Tibial nerve (tissue), 4 donors: ENCODE measurements around the gene ZDHHC20. TPM values are rescaled to one million over a fixed set of nuclear protein-coding genes. Genes with fewer than 3 reads are reported as not detected.

Experiments
- DNase-seq, 2 donors: peaks; one replicate each; pipeline ENCODE4 v3.0.0-alpha.2; 2019; ENCODE audit warnings: low spot score in 2 of 2
- H3K27ac ChIP-seq, 4 donors: fragments of 200-600 bp; sonication (generic) in 3 of 4; one replicate each; pipeline ENCODE4 v1.5.1; 2017 to 2019; ENCODE audit warnings: mild to moderate bottlenecking in 1 of 4
- H3K27me3 ChIP-seq, 2 donors: fragments of 200-600 bp; sonication (generic) in 1 of 2; one replicate each; pipeline versions ENCODE4 v1.5.1 to v1.6.0; 2017 to 2019
- H3K36me3 ChIP-seq, 3 donors: fragments of 200-600 bp; sonication (generic); one replicate each; pipeline ENCODE4 v1.5.1; 2018 to 2019
- H3K4me1 ChIP-seq, 4 donors: fragments of 200-600 bp; sonication (generic) in 3 of 4; one replicate each; pipeline ENCODE4 v1.5.1; 2017 to 2019
- H3K4me3 ChIP-seq, 4 donors: fragments of 200-600 bp; sonication (generic) in 3 of 4; one replicate each; pipeline ENCODE4 v1.5.1; 2017 to 2019; ENCODE audit warnings: mild to moderate bottlenecking in 1 of 4, moderate library complexity in 1 of 4
- H3K9me3 ChIP-seq, 4 donors: fragments of 200-600 bp; sonication (generic) in 3 of 4; one replicate each; pipeline ENCODE4 v1.5.1; 2017 to 2019
- EP300 ChIP-seq, 2 donors: sonication (generic); formaldehyde crosslinking; IDR thresholded peaks; one replicate each; pipeline ENCODE4 v1.6.1; 2017; ENCODE audit warnings: antibody characterized with exemption in 2 of 2, mild to moderate bottlenecking in 1 of 2
- POLR2A ChIP-seq, 2 donors: fragments of 450-650 bp; IDR thresholded peaks; one replicate each; pipeline ENCODE4 v1.6.1; 2017; ENCODE audit warnings: antibody characterized with exemption in 2 of 2, mild to moderate bottlenecking in 2 of 2, moderate library complexity in 2 of 2
- WGBS, 2 donors: methylation state at CpG; one replicate each; pipeline ENCODE4 v1.1.5; 2018; 5-methylcytosine and 5-hydroxymethylcytosine counted together
- total RNA-seq, 4 donors: library from RNA; depleted of rRNA; stranded (reverse); fragments of >200 nt; gene quantifications; one replicate each; pipeline ENCODE4 v1.1.0, GENCODE V29; 2016
- TF ChIP-seq, protein P1 (sequence below), 5 experiments: fragments of 200-600 bp in 3 of 5; fragments of 450-650 bp in 2 of 5; sonication (generic) in 3 of 5; IDR thresholded peaks; one replicate each; pipeline ENCODE4 v1.5.1; 2016 to 2019; ENCODE audit warnings: antibody characterized with exemption in 5 of 5, mild to moderate bottlenecking in 3 of 5, moderate library complexity in 2 of 5

ZDHHC20 gene
- total RNA-seq, 4 donors from 2014 or later: 46.1 to 61.0 (median 55.5) TPM

DNA sequence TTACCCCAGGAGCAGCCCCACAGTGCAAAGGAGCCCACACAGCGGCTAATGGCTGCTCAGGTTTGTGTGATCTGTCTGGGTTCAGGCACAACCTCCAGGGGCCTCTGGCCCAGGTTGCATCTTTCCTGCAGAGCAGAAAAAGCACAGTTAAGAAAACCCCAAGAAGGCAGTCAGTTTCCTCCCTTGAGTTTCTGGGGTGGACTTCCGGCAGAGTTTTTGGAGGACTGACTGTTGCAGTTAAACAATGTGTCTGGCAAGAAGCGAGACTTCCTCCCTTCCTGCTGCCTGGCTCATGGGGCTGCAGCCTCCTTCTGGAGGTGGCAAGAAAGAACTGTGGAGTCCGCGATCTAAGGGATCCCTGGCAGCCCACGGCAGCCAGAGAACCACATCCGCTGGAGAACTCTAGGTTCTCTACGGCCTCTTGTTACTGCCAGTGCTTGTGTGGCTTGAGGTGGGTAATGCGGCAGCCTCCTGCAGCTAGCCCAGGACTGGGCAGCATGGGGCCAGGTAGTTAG, 114.4 kb downstream of the ZDHHC20 start:
- H3K27ac ChIP-seq: no peak overlapping the region
- DNase-seq: no peak
- H3K4me3 ChIP-seq: no peak overlapping the region
- TF ChIP-seq POLR2A (IDR thresholded peaks at IDR 0.05): no peak
- TF ChIP-seq EP300 (IDR thresholded peaks at IDR 0.05): no peak
- TF ChIP-seq, protein P1, sequence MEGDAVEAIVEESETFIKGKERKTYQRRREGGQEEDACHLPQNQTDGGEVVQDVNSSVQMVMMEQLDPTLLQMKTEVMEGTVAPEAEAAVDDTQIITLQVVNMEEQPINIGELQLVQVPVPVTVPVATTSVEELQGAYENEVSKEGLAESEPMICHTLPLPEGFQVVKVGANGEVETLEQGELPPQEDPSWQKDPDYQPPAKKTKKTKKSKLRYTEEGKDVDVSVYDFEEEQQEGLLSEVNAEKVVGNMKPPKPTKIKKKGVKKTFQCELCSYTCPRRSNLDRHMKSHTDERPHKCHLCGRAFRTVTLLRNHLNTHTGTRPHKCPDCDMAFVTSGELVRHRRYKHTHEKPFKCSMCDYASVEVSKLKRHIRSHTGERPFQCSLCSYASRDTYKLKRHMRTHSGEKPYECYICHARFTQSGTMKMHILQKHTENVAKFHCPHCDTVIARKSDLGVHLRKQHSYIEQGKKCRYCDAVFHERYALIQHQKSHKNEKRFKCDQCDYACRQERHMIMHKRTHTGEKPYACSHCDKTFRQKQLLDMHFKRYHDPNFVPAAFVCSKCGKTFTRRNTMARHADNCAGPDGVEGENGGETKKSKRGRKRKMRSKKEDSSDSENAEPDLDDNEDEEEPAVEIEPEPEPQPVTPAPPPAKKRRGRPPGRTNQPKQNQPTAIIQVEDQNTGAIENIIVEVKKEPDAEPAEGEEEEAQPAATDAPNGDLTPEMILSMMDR (IDR thresholded peaks at IDR 0.05): no peak
- H3K9me3 ChIP-seq: no peaks in the 10 kb centered on the region
- WGBS, 2 donors: 64 to 75% methylated on average over 8 to 9 of the region's 9 CpGs
- H3K4me1 ChIP-seq: no peaks in the 10 kb centered on the region
- H3K27me3 ChIP-seq: no peaks in the 10 kb centered on the region
- no peaks in the 10 kb centered on the region for H3K36me3 ChIP-seq

DNA sequence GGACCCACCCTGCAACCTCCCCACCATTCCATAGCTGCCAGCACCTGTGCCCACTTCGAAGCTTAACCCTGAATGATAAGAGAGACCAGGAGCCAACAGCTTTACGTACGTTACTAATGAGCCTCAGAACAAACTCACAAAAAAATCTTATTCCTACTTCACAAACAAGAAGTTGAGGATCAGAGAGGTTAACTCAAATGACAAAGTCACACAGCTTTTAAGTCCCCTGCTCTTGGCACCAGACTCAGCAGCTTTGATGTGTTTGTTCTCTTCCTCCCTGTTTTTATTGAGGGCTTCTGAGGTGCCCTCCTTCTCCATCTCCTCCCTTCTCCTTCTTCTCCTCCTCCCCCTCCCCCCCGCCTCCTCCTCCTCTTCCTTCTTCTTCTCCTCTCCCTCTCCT, 115.4 kb downstream of the ZDHHC20 start:
- Histone ChIP-seq H3K4me3 (no peak overlapping the region), H3K27ac (no peak overlapping the region), H3K9me3 (no peaks in the 10 kb centered on the region), H3K27me3 (no peaks in the 10 kb centered on the region), H3K36me3 (no peaks in the 10 kb centered on the region), H3K4me1 (no peaks in the 10 kb centered on the region)
- TF ChIP-seq EP300 (IDR thresholded peaks at IDR 0.05) (no peak), POLR2A (IDR thresholded peaks at IDR 0.05) (no peak)
- TF ChIP-seq, protein P1 (IDR thresholded peaks at IDR 0.05): no peak
- DNase-seq: no peak
- 77 to 79% methylated on average over 4 of the region's 4 CpGs for WGBS, 2 donors

DNA sequence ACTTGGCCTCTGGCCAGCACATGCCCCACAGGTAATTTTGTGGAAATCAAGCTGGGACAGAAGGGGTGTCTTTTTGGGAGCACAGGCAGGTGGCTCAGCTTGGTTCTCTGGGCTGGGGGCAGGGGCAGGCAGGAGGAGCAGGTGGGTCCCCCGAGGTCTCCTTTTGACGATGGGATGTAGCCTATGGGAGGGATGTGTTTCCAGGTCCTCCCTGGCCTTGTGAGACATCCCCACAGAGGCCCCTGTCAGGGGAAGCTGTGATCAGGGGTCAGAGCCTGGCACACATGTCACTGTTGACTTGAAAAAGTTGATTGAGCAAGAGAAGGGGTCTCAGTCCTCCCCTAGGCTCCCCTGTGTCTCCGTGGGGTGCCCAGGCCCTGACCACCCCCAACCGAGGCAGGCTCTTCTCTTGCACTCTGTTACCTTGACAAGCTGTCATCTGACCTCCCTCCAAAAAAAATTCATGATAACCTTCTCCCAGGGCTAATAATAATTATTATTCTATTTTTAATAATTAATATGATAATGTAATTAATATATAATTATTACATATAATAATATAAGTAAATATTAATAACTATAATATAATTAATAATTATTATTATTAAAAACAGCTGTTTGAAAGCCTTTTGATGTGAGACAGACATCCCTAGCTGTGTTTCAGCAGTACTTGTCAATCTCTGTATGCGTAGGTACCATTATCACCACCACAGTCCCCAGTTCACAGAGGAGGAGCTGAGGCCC, 116.2 kb downstream of the ZDHHC20 start:
- WGBS, 2 donors: 73 to 87% methylated on average over 5 of the region's 5 CpGs
- Histone ChIP-seq H3K4me3 (no peak overlapping the region), H3K9me3 (no peaks in the 10 kb centered on the region), H3K4me1 (no peaks in the 10 kb centered on the region), H3K36me3 (no peaks in the 10 kb centered on the region), H3K27me3 (no peaks in the 10 kb centered on the region), H3K27ac (no peak overlapping the region)
- no peak for DNase-seq
- TF ChIP-seq, protein P1 (IDR thresholded peaks at IDR 0.05): no peak
- TF ChIP-seq POLR2A (IDR thresholded peaks at IDR 0.05): no peak
- no peak for TF ChIP-seq EP300 (IDR thresholded peaks at IDR 0.05)

DNA sequence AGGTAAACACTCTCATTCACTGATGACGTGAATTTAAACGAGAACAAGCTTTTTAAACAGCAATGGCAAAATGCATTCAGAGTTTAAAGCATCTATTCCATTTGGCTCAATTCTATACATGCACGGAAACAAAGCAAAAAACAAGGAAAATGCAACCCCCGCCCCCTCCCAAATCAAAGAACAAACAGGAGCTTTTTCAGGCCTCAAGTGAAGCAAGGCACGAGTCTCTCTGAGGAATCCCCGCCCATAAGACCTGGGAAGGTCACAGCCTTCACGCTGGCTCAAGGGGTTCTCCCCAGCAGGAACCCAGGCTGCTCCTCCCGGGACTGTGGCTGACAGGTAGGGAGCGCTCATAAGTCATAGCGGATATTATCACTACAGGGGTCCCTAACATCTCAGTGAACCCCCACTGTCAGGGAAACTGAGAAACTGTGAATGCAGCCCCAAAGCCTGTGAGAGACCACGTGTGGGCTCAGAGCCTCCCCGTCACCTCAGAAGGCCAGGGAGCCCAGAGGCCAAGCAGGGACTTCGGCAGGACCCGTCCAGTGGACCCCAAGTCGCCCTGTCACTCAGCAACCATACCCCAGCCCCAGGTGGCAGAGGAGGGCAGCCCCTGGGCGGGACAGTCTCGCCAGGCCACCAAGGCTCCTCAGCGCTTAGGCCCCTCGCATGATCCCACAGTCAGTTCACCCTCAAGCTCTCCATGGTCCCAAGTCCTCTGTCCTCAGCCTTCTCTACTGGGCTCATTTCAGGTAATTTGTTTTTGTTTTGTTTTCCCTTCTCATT, 117.3 kb downstream of the ZDHHC20 start:
- WGBS, 2 donors: 75 to 82% methylated on average over 17 of the region's 19 CpGs
- no peak for DNase-seq
- H3K4me3 ChIP-seq: no peak overlapping the region
- no peaks in the 10 kb centered on the region for H3K36me3 ChIP-seq
- H3K27me3 ChIP-seq: no peaks in the 10 kb centered on the region
- no peaks in the 10 kb centered on the region for H3K4me1 ChIP-seq
- H3K27ac ChIP-seq: no peak overlapping the region
- no peaks in the 10 kb centered on the region for H3K9me3 ChIP-seq
- TF ChIP-seq, protein P1 (IDR thresholded peaks at IDR 0.05): no peak
- TF ChIP-seq EP300 (IDR thresholded peaks at IDR 0.05) (no peak), POLR2A (IDR thresholded peaks at IDR 0.05) (no peak)
